Vagina (tissue), 2 donors: ENCODE measurements around the gene ATXN1.

Source experiments
- POLR2A ChIP-seq, 2 donors: fragments of 450-650 bp; IDR thresholded peaks; one replicate each; pipeline ENCODE4 v1.6.1; 2017; ENCODE audit warnings: antibody characterized with exemption in 2 of 2, mild to moderate bottlenecking in 2 of 2, moderate library complexity in 2 of 2
- TF ChIP-seq, protein P1 (sequence below), 3 experiments: fragments of 450-650 bp in 2 of 3; fragments of 200-600 bp in 1 of 3; sonication (generic) in 1 of 3; IDR thresholded peaks; one replicate each; pipeline ENCODE4 v1.5.1; 2017 to 2019; ENCODE audit warnings: antibody characterized with exemption in 3 of 3, mild to moderate bottlenecking in 2 of 3, moderate library complexity in 2 of 3

DNA sequence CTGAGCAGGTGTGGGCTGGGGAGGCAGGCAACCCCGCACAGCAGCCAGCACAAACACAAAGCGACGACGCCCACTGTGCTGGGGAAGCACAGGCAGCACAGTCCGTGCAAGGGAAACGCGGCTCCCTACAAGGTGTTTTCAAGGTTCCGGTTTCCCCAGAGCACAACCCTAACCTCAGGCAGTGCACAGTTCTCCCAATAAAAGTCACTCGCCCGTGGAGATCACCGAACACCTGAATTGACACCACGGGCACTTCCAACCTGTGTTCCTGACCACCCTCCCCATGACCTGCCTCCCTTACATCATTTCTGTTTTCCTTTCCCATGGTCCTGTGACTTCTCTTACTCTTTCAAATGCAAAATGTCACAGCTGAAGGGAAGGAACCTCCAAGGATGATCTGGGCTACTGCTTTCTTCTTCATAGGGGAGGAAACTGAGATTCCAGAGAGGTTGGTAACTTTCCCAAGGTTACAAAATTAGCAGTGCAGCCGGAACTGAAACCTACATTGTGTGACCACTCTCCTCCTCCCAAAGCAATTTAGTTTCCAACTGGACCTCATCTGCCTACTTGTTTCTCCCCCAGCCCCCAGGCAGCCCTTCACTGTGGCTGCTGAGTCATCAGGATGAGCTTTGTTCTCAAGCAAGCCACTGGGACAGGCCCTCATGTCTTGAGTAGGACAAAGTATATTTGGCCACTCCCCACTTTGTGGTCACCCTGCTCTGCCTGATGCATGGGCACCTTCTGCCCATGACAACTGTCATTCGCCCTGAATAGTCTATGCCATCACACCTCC lies 125.3 kb downstream of the ATXN1 start:
- TF ChIP-seq, protein P1, sequence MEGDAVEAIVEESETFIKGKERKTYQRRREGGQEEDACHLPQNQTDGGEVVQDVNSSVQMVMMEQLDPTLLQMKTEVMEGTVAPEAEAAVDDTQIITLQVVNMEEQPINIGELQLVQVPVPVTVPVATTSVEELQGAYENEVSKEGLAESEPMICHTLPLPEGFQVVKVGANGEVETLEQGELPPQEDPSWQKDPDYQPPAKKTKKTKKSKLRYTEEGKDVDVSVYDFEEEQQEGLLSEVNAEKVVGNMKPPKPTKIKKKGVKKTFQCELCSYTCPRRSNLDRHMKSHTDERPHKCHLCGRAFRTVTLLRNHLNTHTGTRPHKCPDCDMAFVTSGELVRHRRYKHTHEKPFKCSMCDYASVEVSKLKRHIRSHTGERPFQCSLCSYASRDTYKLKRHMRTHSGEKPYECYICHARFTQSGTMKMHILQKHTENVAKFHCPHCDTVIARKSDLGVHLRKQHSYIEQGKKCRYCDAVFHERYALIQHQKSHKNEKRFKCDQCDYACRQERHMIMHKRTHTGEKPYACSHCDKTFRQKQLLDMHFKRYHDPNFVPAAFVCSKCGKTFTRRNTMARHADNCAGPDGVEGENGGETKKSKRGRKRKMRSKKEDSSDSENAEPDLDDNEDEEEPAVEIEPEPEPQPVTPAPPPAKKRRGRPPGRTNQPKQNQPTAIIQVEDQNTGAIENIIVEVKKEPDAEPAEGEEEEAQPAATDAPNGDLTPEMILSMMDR (IDR thresholded peaks at IDR 0.05), result no peak
- no peak for TF ChIP-seq POLR2A (IDR thresholded peaks at IDR 0.05)
